ENCODE data around the gene CCSER1.
"Not testable (repeated sequence)": the region's sequence is repeated elsewhere in the genome, so short reads cannot be mapped to it uniquely, and the experiment has no call there.

CCSER1 gene

DNA sequence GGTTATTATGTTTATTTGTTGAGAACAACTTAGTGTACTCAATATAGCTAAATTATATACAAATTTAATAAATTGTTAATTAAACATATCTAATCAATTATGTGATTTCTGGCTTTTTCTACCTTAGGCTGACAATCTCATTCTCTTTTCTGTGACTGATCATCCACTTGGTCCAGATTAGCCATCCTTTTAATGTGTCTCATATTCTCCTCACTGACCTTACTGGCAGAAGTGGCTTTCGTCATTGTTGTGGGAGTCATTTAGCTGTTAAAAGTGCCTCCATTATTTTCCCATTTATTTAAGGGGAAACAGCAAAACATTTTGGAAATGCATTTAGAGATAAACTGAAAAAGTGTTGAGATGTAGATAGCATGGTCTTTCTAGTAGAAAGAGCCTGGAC is 172.2 kb downstream of the CCSER1 start:
- DNase-seq (ENCODE audit: low read depth), result no peak

DNA sequence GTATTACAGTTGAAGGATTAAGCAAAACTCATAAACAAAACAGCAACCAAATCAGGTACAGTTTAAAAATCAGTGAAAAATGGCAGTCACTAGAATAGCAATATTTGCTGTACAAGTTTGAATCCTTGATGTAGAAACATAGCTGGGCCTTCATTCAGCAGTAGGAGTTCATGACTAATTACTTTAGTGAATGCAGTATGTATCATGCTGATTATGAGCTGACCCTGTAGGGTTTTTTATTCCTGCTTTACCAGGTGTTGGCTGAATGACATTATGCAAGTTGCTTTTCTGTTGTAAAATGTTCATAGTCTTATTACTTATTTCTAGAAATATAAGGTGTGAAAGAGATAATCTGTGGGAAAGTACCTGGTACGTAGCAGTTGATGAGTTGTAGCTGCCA is 179.6 kb downstream of the CCSER1 start:
- no peak for DNase-seq (ENCODE audit: low read depth)

DNA sequence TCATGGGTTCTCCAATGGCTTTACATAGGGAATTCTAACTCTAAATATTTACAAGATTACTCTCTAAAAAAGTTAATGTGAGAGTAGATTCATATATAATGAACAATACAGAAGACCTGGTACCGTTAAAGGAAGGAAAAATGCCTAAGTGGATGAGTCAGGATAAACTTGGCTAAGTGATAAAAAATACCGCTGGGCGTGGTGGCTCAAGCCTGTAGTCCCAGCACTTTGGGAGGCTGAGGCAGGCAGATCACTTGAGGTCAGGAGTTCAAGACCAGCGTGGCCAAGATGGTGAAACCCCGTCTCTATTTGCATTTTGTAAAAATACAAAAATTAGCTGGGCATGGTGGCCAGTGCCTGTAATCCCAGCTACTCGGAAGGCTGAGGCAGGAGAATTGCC is 189.9 kb downstream of the CCSER1 start:
- peak; percentile 41 for DNase-seq (ENCODE audit: low read depth)

DNA sequence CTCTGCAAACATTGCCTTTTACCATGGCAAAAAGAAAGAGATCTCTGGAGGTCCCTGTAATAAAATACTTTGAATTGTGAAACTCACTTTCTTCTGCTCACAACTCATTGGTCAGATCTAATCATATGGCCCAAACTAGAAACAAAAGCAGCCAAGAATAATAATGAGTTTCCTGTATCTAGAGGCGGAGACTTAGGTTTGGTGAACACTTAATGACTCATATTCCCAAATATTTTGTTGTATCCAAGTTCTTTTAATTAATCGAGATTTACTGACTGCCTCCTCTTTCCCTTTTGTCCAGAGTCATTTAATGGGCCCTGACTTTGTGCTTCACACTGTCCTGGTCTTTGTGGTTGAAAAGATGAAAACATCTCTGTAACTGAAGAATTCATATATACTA is 190.6 kb downstream of the CCSER1 start:
- DNase-seq (ENCODE audit: low read depth), result peak; percentile 86

DNA sequence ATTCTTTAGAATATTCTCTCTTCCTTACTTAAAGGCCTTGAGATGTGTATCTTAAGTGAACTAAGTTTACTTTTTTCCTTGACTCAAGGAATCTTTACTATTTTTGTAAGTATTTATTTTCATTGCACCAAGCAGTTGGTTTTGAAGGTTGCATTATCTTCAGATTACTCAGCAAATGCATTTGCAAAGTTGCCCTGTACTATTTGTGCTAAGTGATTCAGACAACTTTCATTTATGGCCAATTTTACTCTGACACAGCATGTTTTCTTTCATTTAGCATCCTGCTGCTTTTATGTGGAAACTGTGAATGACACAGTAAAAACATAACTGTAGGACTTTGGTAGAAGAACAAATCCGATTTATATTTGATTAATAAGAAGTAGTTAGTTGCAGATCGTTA is 191.0 kb downstream of the CCSER1 start:
- DNase-seq (ENCODE audit: low read depth), result peak; percentile 79

DNA sequence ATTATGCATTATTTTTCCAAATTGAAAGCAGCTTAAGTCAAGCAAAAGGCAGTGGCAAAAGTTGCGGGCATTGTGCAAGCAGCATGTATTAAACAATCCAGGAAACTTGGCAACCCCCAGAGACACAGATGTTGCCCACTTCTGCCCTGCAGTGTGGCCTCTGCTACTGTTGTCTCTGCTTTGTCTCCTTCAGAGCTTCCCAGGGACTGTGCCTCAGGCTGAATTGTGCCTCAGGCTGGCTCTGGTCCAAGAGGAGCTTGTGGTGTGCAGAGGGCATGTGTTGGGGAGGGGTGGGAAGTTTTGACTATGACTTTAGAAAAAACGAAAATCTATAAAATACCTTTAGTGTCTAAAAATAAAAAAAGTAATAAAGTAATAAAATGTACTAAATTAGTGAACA is 201.4 kb downstream of the CCSER1 start:
- no peak for DNase-seq (ENCODE audit: low read depth)

DNA sequence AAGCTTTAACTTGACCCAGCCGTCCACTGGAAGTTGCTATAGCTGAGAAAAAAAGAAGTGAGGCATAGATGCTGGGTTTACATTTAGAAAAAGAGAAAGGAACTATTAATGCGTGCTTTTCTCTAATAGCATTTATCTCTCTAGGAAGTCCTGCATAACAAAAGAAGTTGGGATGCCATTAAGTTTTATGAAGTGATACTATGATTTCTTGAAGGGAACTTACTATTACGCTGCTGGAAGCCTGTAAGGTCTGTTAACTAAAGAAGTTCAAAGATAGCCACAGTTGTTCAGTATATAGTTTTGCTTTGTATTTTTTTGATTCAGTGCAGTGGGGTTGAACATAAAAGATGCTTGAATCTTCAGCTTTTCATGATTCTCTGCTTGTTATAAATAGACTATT is 203.4 kb downstream of the CCSER1 start:
- DNase-seq (ENCODE audit: low read depth), result no peak

DNA sequence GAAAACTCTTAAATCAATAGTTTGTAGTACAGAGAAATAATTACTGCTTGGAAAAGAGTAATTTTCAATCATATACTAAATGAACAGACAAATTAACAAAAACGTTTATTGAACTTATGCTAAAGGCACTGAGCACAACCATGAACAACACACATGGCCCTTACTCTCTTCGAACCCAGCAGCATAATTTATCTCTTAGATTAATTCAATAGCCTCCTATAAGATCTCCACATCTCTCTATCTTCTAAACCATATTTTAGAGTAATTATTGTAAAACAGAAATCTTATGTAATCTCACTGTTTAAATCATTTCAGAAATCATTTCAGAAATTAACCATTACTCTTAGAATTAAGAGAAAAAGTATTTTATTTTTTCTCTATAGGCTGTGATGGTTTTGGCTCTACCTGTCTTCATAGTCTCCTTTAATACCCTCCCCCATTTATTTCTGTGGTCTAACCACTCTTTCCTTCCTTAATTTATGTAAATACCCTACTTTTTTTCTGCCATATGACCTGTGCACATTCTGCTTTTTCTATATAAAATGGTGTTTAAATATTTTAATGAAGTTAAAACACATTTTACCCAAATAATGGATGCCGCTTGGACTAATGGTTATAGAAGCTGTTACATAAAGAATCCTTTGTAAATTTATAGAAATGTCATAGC is 218.5 kb downstream of the CCSER1 start:
- no peak for DNase-seq (ENCODE audit: low read depth)

DNA sequence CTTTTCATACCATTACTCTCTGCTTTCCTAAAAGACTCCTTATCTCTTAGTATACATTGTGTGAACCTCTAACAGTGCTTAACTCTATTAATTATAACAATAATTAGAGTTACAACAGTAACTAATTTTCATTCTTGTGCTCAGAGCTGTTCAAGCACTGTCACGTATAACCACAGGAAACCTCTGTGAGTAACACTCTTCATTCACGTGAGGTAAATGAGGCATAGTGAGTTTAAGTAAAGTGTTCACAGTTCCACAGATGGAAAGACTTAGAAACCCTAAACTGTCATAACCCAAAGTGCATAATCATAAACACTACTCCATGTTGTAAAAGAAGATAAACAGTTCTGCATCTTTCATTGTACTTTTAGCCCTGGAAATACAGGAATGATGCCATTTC is 222.4 kb downstream of the CCSER1 start:
- DNase-seq (ENCODE audit: low read depth), result no peak

DNA sequence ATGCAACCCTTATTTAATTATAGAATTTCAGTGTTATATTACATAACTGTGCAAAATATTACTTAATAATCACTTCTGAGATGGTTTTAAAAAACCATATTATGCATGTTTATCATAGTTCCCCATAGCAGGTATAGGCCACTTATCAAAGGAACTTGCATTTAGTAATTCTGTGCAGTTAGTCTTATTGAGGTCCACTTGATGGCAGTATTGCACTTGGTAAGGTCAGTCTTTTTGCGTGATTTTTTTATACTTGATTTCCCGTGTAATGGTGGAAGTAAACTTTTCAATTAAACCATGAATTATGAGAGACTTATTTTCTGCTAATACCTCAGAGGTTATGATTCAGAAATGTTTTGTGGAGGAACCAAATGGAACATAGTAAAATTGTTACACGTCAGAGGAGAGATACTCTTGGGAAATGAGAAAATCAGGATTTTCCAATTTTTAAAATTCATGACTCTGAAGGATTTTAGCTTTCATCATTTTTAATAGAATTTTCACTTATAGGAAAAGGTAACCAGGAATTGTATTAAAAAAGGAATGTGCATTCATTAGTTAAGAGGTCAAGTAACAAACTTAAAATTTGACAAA is 230.0 kb downstream of the CCSER1 start:
- DNase-seq (ENCODE audit: low read depth), result peak; percentile 48

DNA sequence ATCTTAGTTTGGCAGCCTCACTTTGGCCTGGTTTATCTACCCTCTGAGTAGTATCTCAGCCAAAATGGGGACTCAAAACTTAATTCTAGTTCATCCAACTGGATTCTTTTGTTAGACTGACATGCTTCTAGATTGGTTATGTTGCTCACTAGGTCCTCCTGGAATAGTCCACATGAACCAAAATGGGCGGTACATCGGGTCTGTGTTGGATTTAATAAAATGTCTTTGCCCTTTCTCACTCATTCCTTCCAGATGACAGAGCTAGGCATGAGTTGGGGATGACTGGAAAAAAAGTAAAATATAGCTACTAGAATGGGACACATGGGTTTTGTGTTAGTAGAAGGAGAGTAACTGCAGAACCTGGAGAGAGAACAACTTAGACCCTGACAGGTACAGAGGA is 247.9 kb downstream of the CCSER1 start:
- DNase-seq (ENCODE audit: low read depth), result no peak

DNA sequence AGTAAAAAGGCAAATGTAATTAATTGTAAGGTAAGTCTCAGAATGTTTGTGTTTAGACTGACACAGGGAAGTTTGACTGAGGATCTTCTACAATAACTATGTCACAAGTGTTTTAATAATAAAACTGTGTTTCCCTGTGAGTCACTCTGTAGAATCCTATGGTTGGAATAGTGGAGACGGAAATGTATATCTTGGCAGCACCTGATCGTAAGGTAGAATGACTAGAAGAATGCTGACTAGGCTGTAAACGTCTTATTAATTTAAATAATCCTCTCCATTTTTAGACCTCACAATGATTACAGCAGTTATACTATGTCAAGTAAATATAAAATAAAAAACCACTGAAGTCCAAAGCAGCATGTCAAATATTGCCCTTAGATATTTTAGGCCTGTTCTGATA is 266.0 kb downstream of the CCSER1 start:
- DNase-seq (ENCODE audit: low read depth), result no peak

DNA sequence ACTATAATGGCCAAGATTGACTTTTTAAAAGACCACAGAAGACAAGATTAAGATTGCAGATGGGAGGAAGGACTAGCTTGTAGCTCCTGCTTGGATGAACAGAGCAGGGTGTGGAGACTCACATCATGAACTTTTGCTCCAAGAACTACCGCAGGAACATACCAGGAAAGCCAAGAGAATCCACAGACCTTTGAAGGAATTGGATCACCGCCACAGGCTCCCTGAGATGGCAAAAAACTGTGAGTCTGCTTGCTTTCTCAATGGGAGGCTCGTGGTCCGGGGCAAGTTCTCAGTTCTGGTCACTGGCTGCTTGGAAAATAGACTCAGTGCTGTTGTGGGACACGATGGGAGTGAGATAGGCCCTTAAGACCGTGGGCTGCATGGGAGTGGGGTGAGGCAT is 276.6 kb downstream of the CCSER1 start:
- DNase-seq (ENCODE audit: low read depth), result peak; percentile 27

DNA sequence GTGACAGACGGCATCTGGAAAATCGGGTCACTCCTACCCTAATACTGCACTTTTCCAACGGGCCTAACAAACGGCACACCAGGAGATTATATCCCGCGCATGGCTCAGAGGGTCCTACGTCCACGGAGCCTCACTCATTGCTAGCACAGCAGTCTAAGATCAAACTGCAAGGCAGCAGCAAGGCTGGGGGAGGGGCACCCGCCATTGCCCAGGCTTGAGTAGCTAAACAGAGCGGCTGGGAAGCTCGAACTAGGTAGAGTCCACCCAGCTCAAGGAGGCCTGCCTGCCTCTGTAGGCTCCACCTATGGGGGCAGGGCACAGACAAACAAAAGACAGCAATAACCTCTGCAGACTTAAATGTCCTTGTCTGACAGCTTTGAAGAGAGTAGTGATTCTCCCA is 280.7 kb downstream of the CCSER1 start:
- not testable (repeated sequence) for DNase-seq (ENCODE audit: low read depth)

DNA sequence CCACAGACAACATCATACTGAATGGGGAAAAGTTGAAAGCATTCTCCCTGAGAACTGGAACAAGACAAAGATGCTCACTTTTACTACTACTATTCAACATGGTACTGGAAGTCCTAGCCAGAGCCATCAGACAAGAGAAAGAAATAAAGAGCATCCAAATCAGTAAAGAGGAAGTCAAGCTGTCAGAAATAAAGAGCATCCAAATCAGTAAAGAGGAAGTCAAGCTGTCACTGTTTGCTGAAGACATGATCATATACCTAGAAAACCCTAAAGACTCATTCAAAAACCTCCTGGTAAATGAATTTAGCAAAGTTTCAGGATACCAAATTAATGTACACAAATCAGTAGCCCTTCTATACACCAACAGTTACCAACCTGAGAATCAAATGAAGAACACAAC is 285.6 kb downstream of the CCSER1 start:
- DNase-seq (ENCODE audit: low read depth), result not testable (repeated sequence)

DNA sequence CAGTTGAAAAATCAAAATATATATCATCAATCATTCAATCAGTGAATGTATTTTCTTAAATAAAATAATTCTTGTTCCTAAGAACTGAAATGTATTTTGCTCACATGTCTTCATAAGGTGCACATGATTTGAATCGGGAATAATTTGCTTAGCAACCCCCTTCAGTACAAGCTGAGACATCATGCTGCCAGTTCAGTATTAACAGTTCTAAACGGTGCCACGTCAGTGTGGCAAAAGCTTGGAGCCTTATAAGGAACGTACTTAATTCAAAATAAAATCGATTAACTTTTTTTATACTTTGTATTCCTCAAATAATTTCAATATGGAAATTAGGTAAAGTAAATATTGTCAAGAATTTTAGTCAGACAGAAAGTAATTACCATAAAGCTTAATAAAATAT is 287.9 kb downstream of the CCSER1 start:
- DNase-seq (ENCODE audit: low read depth), result no peak

DNA sequence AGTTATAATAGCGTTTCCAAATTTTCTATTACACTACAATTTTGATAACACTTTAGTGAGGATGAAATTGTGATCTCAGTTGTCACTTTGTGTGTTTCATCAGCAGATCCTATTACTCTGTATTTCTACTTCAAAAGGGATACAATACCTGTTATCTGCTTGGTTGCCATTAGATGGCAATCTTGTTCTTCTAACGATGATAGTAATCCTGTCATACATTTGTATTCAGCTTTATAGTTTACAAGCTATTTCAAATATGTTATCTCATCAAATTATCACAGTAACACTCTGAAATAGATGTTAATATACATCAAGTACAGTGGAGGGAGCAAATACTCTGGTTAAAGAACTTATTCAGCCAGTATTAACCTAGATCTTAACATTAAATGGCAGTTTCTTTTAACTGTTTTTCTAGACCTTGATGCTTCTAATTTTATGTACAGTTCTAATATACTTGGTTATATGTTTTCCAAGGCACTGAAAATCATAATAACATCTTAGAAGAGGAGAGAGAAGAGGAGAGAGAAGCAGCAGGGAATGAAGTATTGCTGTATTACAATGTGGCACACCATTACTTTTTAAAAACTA is 292.0 kb downstream of the CCSER1 start:
- peak; percentile 6 for DNase-seq (ENCODE audit: low read depth)

DNA sequence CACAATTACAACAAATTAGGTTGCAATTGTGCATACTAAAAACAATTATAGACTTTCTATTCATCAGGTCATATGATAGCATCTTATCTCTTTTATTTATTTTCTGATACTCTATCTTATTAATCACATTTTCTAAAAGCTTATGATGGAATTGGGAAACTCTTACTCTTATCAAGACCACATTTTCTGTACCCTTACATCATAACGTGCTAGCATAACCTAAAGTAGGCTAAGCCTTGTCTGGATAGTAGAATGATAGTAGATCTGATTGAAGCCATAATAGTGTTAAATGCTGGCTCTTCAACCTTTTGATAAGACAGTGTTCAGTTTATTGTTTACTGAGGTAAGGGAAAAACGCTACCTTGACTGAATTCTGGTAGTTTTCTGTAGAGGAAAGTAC is 294.0 kb downstream of the CCSER1 start:
- DNase-seq (ENCODE audit: low read depth), result no peak

DNA sequence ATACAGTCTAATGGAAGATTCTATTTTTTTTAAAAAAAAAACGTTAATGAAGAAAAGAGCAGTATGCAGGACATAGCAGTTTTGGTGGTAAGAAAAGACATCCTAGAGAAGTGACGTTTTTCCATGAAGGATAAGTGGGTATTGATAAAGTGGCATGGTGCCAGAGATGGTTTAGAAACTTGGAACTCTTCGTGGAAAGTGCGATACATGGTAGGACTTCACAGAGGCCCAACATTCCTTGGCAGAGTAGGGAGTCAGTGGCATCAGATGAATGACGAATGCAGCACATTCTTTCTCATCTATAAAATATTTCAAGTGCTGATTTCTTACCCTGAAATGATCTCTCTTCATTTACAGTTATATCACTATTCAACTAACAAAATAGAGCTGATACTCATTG is 298.7 kb downstream of the CCSER1 start:
- DNase-seq (ENCODE audit: low read depth), result no peak

DNA sequence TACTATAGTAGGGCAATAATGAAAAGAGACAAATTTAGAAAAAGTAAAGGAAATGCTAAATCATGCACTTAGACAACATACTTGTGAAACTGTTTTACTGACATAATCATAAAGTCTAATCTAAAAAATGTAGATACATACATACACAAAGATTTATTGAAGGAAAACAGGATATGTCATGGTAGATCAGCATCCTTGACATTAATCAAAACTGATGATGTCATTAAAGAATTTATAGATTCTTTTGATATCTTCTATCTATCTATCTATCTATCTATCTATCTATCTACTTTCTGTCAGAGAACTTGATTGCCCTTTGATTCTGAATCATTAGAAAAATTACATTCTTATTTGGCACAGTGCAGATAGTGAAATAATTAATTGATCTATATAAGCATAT is 311.3 kb downstream of the CCSER1 start:
- no peak for DNase-seq (ENCODE audit: low read depth)

DNA sequence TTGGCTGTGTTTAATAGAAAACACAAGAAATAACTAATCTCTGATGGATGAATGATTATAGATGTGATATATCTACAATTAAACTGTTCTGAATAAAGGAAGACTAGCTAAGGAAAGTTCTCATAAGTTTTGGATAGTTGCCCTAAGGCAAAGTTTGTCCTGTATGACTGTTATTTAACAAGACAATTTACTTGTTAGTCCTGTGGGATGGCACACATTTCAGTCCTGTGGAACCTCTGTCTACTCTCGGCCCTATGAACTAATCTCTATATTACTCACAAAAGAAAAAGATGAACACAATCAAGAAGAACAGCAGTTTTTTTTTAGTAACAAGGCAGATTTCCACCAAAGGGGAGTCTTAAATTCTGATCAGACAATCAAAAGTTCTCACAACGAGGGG is 314.6 kb downstream of the CCSER1 start:
- DNase-seq (ENCODE audit: low read depth), result no peak

DNA sequence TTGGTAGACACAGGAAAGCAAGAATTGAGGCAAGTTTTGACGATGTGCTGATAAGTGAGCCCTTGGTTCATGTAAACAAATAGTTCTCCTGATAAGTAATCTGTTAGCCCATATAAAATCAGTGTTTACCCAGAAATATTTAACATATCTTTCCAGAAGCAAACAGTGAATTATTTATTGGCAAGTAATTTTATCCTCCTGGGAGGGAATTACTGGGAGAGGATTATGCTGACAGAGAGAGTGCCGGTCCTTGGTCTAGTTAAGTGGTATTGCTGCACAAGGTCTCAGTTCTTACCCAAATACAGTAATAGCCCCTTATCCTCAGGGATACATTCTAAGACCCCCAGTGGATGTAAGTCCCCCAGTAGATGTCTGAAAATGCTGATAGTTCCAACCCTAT is 315.4 kb downstream of the CCSER1 start:
- DNase-seq (ENCODE audit: low read depth), result no peak

DNA sequence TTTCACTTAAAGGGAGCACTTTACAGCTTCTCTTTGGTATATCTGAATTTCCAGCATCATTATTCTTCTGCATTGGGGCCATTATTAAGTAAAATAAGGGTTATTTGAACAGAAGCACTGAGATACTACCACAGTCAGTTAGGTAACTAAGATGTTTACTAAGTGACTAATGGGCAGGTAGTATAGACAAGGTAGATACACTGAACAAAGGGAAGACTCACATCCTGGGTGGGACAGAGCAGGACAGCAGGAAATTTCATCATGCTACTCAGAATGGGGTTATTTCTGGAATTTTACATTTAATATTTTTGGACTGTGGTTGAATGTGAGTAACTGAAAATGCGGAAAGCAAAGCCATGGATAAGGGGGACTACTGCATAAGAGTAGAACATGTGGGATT is 316.0 kb downstream of the CCSER1 start:
- DNase-seq (ENCODE audit: low read depth), result no peak

DNA sequence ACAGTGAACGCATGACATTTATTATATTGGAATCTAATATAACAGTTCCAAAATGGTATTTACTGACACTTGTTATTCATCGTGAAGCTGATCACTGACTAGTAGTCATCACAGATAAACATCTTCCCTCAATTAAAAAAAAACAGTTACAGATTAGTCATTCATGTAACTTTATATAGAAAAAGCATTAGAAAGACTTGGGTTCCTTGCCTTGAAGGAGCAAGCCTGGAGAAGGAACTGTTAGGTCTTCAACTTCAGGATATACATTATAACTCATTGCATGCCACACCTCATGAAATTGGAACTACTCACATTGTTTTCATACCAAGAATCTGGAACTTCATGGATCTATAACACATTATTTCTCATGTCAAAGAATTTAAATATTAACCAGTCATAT is 317.7 kb downstream of the CCSER1 start:
- DNase-seq (ENCODE audit: low read depth), result no peak
